ENCODE results near the gene DERA. TPM values are rescaled to one million over a fixed set of nuclear protein-coding genes. Genes with fewer than 3 reads are reported as not detected.
"Not testable (repeated sequence)": the region's sequence is repeated elsewhere in the genome, so short reads cannot be mapped to it uniquely, and the experiment has no call there.

The DERA gene
- total RNA-seq, 2 donors from 2014 or later: 26.5 to 29.4 TPM

DNA sequence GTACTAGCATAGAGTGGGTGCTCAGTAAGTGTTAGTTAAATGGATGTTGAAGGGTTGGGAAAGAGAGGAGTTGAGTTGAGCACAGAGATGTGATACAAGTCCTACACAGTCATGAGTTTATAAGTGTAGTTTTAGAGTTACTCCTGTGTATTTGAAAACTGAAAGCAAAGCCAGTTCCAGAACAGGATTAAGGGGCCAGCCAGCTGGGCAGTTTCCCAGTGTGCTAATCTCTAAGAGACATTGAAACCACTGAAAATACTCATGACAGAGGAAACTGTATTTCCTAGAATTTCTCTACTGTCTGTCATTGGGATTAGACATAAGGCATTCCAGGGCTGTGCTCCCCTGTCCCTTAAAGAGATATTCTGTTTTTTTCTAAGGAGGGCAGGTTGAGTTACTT is 101.0 kb downstream of the DERA start:
- ATAC-seq (replicated peaks in 1 of 2) (no peak), DNase-seq (no peak)
- Mint-ChIP-seq H3K27ac (no peak overlapping the region), H3K36me3 (ENCODE audit: insufficient read depth in 2 of 2) (peaks cover 13 to 29% of the 10 kb centered on the region in 2 donors), H3K9me3 (peaks cover 12 to 13% of the 10 kb centered on the region in 2 donors), H3K4me3 (no peak overlapping the region), H3K27me3 (ENCODE audit: low read depth) (no peaks in the 10 kb centered on the region), H3K4me1 (ENCODE audit: low read depth) (no peaks in the 10 kb centered on the region)

DNA sequence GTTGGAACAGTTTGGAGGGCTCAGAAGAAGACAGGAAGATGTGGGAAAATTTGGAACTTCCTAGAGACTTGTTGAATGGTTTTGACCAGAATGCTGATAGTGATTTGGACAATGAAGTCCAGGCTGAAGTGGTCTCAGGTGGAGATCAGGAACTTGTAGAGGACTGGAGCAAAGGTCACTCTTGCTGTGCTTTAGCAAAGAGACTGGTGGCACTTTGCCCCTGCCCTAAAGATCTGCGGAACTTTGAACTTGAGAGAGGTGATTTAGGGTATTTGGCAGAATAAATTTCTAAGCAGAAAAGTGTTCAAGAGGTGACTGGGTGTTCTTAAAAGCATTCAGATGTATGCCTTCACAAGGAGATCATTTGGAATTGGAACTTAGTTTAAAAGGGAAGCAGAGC is 102.6 kb downstream of the DERA start:
- Mint-ChIP-seq H3K36me3 (ENCODE audit: insufficient read depth in 2 of 2) (peaks cover 13 to 28% of the 10 kb centered on the region in 2 donors), H3K9me3 (peaks cover 11 to 12% of the 10 kb centered on the region in 2 donors)
- not testable (repeated sequence) for H3K27me3 Mint-ChIP-seq (ENCODE audit: low read depth); H3K4me1 Mint-ChIP-seq (ENCODE audit: low read depth); DNase-seq; H3K27ac Mint-ChIP-seq; ATAC-seq (replicated peaks in 1 of 2); H3K4me3 Mint-ChIP-seq

GRCh38 chr12:16014394-16014793 is 103.3 kb downstream of the DERA start:
- H3K36me3 Mint-ChIP-seq (ENCODE audit: insufficient read depth in 2 of 2): peaks cover 13 to 30% of the 10 kb centered on the region in 2 donors

DNA sequence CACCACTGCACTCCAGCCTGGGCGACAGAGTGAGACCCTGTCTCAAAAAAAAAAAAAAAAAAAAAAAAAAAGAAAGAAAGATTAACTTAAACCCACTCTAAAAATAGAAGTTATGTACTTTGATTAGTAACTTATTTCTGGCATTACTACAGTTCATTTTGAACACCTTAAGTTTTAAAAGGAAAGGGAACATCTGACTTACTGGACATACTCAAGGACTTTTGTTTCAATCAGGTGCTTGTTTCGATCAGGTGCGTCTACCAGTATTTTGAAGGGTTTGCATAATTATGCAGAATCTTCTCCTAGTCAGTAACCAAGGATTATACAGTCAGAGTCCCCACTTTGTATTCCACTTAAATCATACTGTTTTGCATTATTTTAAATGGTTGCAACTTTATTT is 105.6 kb downstream of the DERA start:
- H3K27me3 Mint-ChIP-seq (ENCODE audit: low read depth): no peaks in the 10 kb centered on the region
- no peak overlapping the region for H3K4me3 Mint-ChIP-seq
- H3K4me1 Mint-ChIP-seq (ENCODE audit: low read depth): no peaks in the 10 kb centered on the region
- peaks cover 25 to 36% of the 10 kb centered on the region in 2 donors for H3K36me3 Mint-ChIP-seq (ENCODE audit: insufficient read depth in 2 of 2)
- H3K27ac Mint-ChIP-seq: no peak overlapping the region
- peaks cover 19% of the 10 kb centered on the region in 2 donors for H3K9me3 Mint-ChIP-seq
- DNase-seq (no peak), ATAC-seq (replicated peaks in 1 of 2) (no peak)

More at GRCh38 chr12:16014394-16014793, 103.3 kb downstream of the DERA start:
- not testable (repeated sequence) for H3K4me1 Mint-ChIP-seq (ENCODE audit: low read depth); DNase-seq; H3K27me3 Mint-ChIP-seq (ENCODE audit: low read depth); H3K27ac Mint-ChIP-seq; H3K4me3 Mint-ChIP-seq; ATAC-seq (replicated peaks in 1 of 2)
- H3K9me3 Mint-ChIP-seq: peaks cover 11 to 12% of the 10 kb centered on the region in 2 donors

GRCh38 chr12:16018306-16018705 is 107.2 kb downstream of the DERA start:
- peaks cover 25 to 34% of the 10 kb centered on the region in 2 donors for H3K36me3 Mint-ChIP-seq (ENCODE audit: insufficient read depth in 2 of 2)

DNA sequence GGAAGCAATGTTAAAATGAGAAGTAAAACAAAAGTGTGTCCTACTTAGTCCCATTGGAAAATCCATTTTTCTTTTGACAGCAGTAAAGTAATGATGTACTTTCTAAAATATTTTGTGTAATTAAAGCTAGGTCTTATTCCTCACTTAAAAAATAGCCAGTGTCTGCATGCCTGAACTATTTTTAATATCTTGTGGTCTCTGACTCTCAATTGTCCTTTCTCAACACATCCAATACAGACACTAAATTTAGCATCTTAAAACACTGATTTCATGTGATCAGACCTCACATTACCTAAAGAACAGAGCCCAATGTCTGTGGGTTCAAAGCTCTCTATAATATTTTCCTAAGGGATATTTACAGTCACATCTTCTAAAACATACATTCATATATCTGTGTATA is 108.0 kb downstream of the DERA start:
- peaks cover 14 to 16% of the 10 kb centered on the region in 2 donors for H3K9me3 Mint-ChIP-seq
- H3K36me3 Mint-ChIP-seq (ENCODE audit: insufficient read depth in 2 of 2): peaks cover 19 to 29% of the 10 kb centered on the region in 2 donors
- H3K4me3 Mint-ChIP-seq: no peak overlapping the region
- no peak for DNase-seq
- no peaks in the 10 kb centered on the region for H3K4me1 Mint-ChIP-seq (ENCODE audit: low read depth)
- no peaks in the 10 kb centered on the region for H3K27me3 Mint-ChIP-seq (ENCODE audit: low read depth)
- ATAC-seq (replicated peaks in 1 of 2): no peak
- no peak overlapping the region for H3K27ac Mint-ChIP-seq

More at GRCh38 chr12:16018306-16018705, 107.2 kb downstream of the DERA start:
- no peaks in the 10 kb centered on the region for H3K27me3 Mint-ChIP-seq (ENCODE audit: low read depth)
- H3K4me3 Mint-ChIP-seq: no peak overlapping the region
- H3K4me1 Mint-ChIP-seq (ENCODE audit: low read depth): no peaks in the 10 kb centered on the region
- ATAC-seq (replicated peaks in 1 of 2): no peak
- H3K9me3 Mint-ChIP-seq: peaks cover 16 to 19% of the 10 kb centered on the region in 2 donors
- no peak for DNase-seq
- no peak overlapping the region for H3K27ac Mint-ChIP-seq

GRCh38 chr12:16020031-16020430 is 108.9 kb downstream of the DERA start:
- Mint-ChIP-seq H3K9me3 (peaks cover 12 to 15% of the 10 kb centered on the region in 2 donors), H3K27me3 (ENCODE audit: low read depth) (no peaks in the 10 kb centered on the region), H3K36me3 (ENCODE audit: insufficient read depth in 2 of 2) (peaks cover 15 to 23% of the 10 kb centered on the region in 2 donors), H3K27ac (no peak overlapping the region), H3K4me1 (ENCODE audit: low read depth) (no peaks in the 10 kb centered on the region), H3K4me3 (no peak overlapping the region)
- DNase-seq (no peak), ATAC-seq (replicated peaks in 1 of 2) (no peak)

GRCh38 chr12:16021026-16021425 is 109.9 kb downstream of the DERA start:
- peaks cover 11 to 14% of the 10 kb centered on the region in 2 donors for H3K9me3 Mint-ChIP-seq

DNA sequence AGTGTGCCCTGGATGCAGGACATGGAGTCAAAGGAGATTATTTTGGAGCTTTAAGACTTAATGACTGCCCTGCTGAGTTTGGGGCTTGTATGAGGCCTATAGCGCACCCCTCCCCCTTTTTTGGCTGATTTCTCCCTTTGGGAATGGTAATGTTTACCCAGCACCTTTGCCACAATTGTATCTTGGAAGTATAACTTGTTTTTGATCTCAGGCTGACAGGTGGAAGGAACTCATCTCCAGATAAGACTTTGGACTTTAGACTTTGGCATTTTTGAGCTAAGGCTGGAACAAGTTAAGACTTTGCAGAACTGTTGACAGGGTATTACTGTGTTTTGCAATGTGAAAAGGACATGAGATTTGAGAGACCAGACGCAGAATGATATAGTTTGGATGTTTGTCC is 110.5 kb downstream of the DERA start:
- no peak for ATAC-seq (replicated peaks in 1 of 2)

More at GRCh38 chr12:16021026-16021425, 109.9 kb downstream of the DERA start:
- Mint-ChIP-seq H3K4me3 (no peak overlapping the region), H3K4me1 (ENCODE audit: low read depth) (no peaks in the 10 kb centered on the region), H3K36me3 (ENCODE audit: insufficient read depth in 2 of 2) (peaks cover 15 to 18% of the 10 kb centered on the region in 2 donors), H3K27ac (no peak overlapping the region), H3K27me3 (ENCODE audit: low read depth) (no peaks in the 10 kb centered on the region)
- DNase-seq: no peak
- ATAC-seq (replicated peaks in 1 of 2): no peak

GRCh38 chr12:16027002-16027401 is 115.9 kb downstream of the DERA start:
- peaks cover 3 to 8% of the 10 kb centered on the region in 2 donors for H3K36me3 Mint-ChIP-seq (ENCODE audit: insufficient read depth in 2 of 2)
- H3K9me3 Mint-ChIP-seq: peaks cover 2 to 5% of the 10 kb centered on the region in 2 donors
- H3K4me3 Mint-ChIP-seq: no peak overlapping the region
- ATAC-seq (replicated peaks in 1 of 2) (no peak), DNase-seq (no peak)
- no peaks in the 10 kb centered on the region for H3K4me1 Mint-ChIP-seq (ENCODE audit: low read depth)
- H3K27ac Mint-ChIP-seq: no peak overlapping the region
- no peaks in the 10 kb centered on the region for H3K27me3 Mint-ChIP-seq (ENCODE audit: low read depth)

More for the DNA sequence above, 110.5 kb downstream of the DERA start:
- Mint-ChIP-seq H3K36me3 (ENCODE audit: insufficient read depth in 2 of 2) (peaks cover 15 to 18% of the 10 kb centered on the region in 2 donors), H3K27me3 (ENCODE audit: low read depth) (no peaks in the 10 kb centered on the region), H3K4me1 (ENCODE audit: low read depth) (no peaks in the 10 kb centered on the region), H3K9me3 (peaks cover 11 to 14% of the 10 kb centered on the region in 2 donors), H3K27ac (no peak overlapping the region), H3K4me3 (no peak overlapping the region)
- DNase-seq: no peak

- no peak overlapping the region for H3K27ac Mint-ChIP-seq
- peaks cover 2 to 9% of the 10 kb centered on the region in 2 donors for H3K36me3 Mint-ChIP-seq (ENCODE audit: insufficient read depth in 2 of 2)
- H3K4me1 Mint-ChIP-seq (ENCODE audit: low read depth): no peaks in the 10 kb centered on the region
- no peaks in the 10 kb centered on the region for H3K27me3 Mint-ChIP-seq (ENCODE audit: low read depth)
- DNase-seq (no peak), ATAC-seq (replicated peaks in 1 of 2) (no peak)
- no peaks in the 10 kb centered on the region for H3K9me3 Mint-ChIP-seq
- H3K4me3 Mint-ChIP-seq: no peak overlapping the region
Measured at GRCh38 chr12:16030744-16031143, 119.6 kb downstream of the DERA start.

GRCh38 chr12:16034136-16034817 is 123.1 kb downstream of the DERA start:
- no peak overlapping the region for H3K27ac Mint-ChIP-seq
- no peaks in the 10 kb centered on the region for H3K4me1 Mint-ChIP-seq (ENCODE audit: low read depth)
- peaks cover 2 to 9% of the 10 kb centered on the region in 2 donors for H3K36me3 Mint-ChIP-seq (ENCODE audit: insufficient read depth in 2 of 2)
- ATAC-seq (replicated peaks in 1 of 2) (no peak), DNase-seq (no peak)
- H3K9me3 Mint-ChIP-seq: no peaks in the 10 kb centered on the region
- H3K4me3 Mint-ChIP-seq: no peak overlapping the region
- H3K27me3 Mint-ChIP-seq (ENCODE audit: low read depth): no peaks in the 10 kb centered on the region

DNA sequence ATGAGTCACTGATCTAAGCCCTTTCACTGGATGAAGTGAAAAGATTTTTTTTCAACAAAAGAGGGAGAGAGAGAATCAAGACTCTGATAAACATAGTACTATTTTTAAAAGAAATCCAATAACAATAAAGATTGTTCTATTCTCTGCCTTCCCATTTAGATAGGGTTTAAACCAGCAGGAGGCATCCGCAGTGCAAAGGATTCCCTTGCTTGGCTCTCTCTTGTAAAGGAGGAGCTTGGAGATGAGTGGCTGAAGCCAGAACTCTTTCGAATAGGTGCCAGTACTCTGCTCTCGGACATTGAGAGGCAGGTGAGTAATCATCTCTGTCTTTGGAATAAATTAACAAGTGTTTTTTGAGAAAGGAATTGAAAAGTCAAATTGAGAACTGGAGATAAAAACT is 124.9 kb downstream of the DERA start:
- Mint-ChIP-seq H3K27ac (no peak overlapping the region), H3K9me3 (no peaks in the 10 kb centered on the region), H3K36me3 (ENCODE audit: insufficient read depth in 2 of 2) (peaks cover 2 to 9% of the 10 kb centered on the region in 2 donors), H3K4me1 (ENCODE audit: low read depth) (no peaks in the 10 kb centered on the region), H3K27me3 (ENCODE audit: low read depth) (no peaks in the 10 kb centered on the region), H3K4me3 (no peak overlapping the region)
- DNase-seq (no peak), ATAC-seq (replicated peaks in 1 of 2) (no peak)

GRCh38 chr12:16037533-16037932 is 126.4 kb downstream of the DERA start:
- Mint-ChIP-seq H3K27me3 (ENCODE audit: low read depth) (no peaks in the 10 kb centered on the region), H3K27ac (no peak overlapping the region), H3K9me3 (peaks cover 0 to 8% of the 10 kb centered on the region in 2 donors), H3K4me3 (no peak overlapping the region), H3K4me1 (ENCODE audit: low read depth) (no peaks in the 10 kb centered on the region), H3K36me3 (ENCODE audit: insufficient read depth in 2 of 2) (peaks cover 0 to 6% of the 10 kb centered on the region in 2 donors)
- ATAC-seq (replicated peaks in 1 of 2) (no peak), DNase-seq (no peak)
